Bronchial epithelial cell (primary cell): Measurements from ENCODE around the gene KCNQ1OT1. TPM values are rescaled to one million over a fixed set of nuclear protein-coding genes. Genes with fewer than 3 reads are reported as not detected.

ENCODE experiments used
- DNase-seq: peaks from one replicate; pipeline ENCODE4 v3.0.0-alpha.2; 2010; ENCODE audit warnings: low read depth
- FAIRE-seq: peaks from 2 replicates; lab custom pipeline; 2011; peaks lifted over from hg19 to GRCh38; lab: Jason Lieb, UNC
- H3K27me3 ChIP-seq: 2 replicates; pipeline ENCODE4 v1.5.1; 2011; ENCODE audit warnings: low read length; ENCODE audit not compliant: control insufficient read depth, insufficient read depth
- H3K36me3 ChIP-seq: 2 replicates; pipeline ENCODE4 v1.5.1; 2011; ENCODE audit warnings: low read length; ENCODE audit not compliant: control insufficient read depth, insufficient read depth
- H3K4me3 ChIP-seq: 2 replicates; pipeline ENCODE4 v1.5.1; 2011; ENCODE audit warnings: mild to moderate bottlenecking, low read depth, low read length, control low read depth
- total RNA-seq: library from RNA; depleted of rRNA; stranded (reverse); fragments of >200 nt; gene quantifications from 2 replicates; pipeline ENCODE4 v1.2.1, GENCODE V29; 2014
- TF ChIP-seq, protein P1 (sequence below): IDR thresholded peaks from 2 replicates; pipeline ENCODE4 v1.5.1; 2011; ENCODE audit warnings: mild to moderate bottlenecking, moderate library complexity, low read length, control low read depth, inconsistent platforms; ENCODE audit not compliant: insufficient read depth, severe bottlenecking

KCNQ1OT1 gene
- total RNA-seq, 1 donor from 2014 or later: 0.53 TPM

DNA sequence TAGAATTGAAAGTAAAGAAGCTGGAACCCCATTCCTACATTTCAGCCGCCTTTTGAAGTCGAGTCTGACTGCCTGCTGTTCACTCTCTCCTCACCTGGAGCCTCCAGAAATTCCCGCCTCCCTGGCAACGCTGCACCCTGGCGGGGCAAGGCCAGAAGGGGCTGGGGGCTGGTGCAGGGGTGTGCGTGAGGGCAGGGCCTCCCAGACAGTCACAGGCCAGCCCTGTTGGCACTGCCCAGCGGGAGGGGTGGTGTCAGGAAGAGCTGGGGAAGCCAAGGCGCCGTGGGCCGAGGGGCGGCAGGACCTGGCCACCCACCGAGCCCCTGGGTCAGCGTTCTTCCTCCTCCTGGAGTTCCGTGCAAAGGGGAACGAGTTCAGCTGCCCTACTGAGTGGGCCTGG is 123.2 kb downstream of the KCNQ1OT1 start:
- DNase-seq (no peak), FAIRE-seq (no peak)
- H3K4me3 ChIP-seq: no peak overlapping the region
- TF ChIP-seq, protein P1, sequence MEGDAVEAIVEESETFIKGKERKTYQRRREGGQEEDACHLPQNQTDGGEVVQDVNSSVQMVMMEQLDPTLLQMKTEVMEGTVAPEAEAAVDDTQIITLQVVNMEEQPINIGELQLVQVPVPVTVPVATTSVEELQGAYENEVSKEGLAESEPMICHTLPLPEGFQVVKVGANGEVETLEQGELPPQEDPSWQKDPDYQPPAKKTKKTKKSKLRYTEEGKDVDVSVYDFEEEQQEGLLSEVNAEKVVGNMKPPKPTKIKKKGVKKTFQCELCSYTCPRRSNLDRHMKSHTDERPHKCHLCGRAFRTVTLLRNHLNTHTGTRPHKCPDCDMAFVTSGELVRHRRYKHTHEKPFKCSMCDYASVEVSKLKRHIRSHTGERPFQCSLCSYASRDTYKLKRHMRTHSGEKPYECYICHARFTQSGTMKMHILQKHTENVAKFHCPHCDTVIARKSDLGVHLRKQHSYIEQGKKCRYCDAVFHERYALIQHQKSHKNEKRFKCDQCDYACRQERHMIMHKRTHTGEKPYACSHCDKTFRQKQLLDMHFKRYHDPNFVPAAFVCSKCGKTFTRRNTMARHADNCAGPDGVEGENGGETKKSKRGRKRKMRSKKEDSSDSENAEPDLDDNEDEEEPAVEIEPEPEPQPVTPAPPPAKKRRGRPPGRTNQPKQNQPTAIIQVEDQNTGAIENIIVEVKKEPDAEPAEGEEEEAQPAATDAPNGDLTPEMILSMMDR: no peak
- no peaks in the 10 kb centered on the region for H3K27me3 ChIP-seq
- no peaks in the 10 kb centered on the region for H3K36me3 ChIP-seq

DNA sequence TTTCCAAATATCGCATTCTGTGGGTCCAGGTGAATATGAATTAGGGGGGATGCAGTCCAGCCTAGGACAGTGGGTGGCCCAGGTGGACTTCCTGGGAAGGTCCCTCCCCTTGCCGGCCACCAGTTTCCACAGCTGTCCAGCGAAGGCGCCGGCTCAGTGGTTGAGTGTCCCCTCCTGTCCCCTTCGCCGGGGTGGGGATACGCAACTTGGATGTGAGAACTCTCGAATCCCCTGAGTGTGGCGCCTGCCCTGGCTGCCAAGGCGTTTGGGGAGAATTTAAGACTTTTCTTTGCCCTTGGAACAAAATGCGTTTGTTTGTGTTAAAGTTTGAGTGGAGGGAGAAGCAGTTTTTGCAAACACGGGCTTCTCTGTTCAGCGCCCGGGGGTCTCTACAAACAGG is 123.7 kb downstream of the KCNQ1OT1 start:
- no peak overlapping the region for H3K4me3 ChIP-seq
- TF ChIP-seq, protein P1: no peak
- no peaks in the 10 kb centered on the region for H3K27me3 ChIP-seq
- DNase-seq: no peak
- no peaks in the 10 kb centered on the region for H3K36me3 ChIP-seq
- FAIRE-seq: no peak

- no peak for FAIRE-seq
- no peaks in the 10 kb centered on the region for H3K36me3 ChIP-seq
- DNase-seq: no peak
- TF ChIP-seq, protein P1: no peak
- no peaks in the 10 kb centered on the region for H3K27me3 ChIP-seq
- no peak overlapping the region for H3K4me3 ChIP-seq
Observed at GRCh38 chr11:2575591-2576051, 124.2 kb downstream of the KCNQ1OT1 start.

- Histone ChIP-seq H3K36me3 (no peaks in the 10 kb centered on the region), H3K4me3 (no peak overlapping the region), H3K27me3 (no peaks in the 10 kb centered on the region)
- FAIRE-seq: no peak
- TF ChIP-seq, protein P1: no peak
- peak; percentile 67 for DNase-seq
Observed at GRCh38 chr11:2574553-2575535, 125.0 kb downstream of the KCNQ1OT1 start.

- H3K27me3 ChIP-seq: no peaks in the 10 kb centered on the region
- no peak for FAIRE-seq
- no peaks in the 10 kb centered on the region for H3K36me3 ChIP-seq
- no peak overlapping the region for H3K4me3 ChIP-seq
- TF ChIP-seq, protein P1: no peak
- DNase-seq: no peak
Observed at GRCh38 chr11:2574043-2574552, 125.7 kb downstream of the KCNQ1OT1 start.
